Bronchial epithelial cell (primary cell): ENCODE data around the gene GPR85. TPM values are rescaled to one million over a fixed set of nuclear protein-coding genes. Genes with fewer than 3 reads are reported as not detected.

Experiments used
- DNase-seq: peaks from one replicate; pipeline ENCODE4 v3.0.0-alpha.2; 2010; ENCODE audit warnings: low read depth
- FAIRE-seq: peaks from 2 replicates; lab custom pipeline; 2011; peaks lifted over from hg19 to GRCh38; lab: Jason Lieb, UNC
- H3K27me3 ChIP-seq: 2 replicates; pipeline ENCODE4 v1.5.1; 2011; ENCODE audit warnings: low read length; ENCODE audit not compliant: control insufficient read depth, insufficient read depth
- H3K36me3 ChIP-seq: 2 replicates; pipeline ENCODE4 v1.5.1; 2011; ENCODE audit warnings: low read length; ENCODE audit not compliant: control insufficient read depth, insufficient read depth
- H3K4me3 ChIP-seq: 2 replicates; pipeline ENCODE4 v1.5.1; 2011; ENCODE audit warnings: mild to moderate bottlenecking, low read depth, low read length, control low read depth
- total RNA-seq: library from RNA; depleted of rRNA; stranded (reverse); fragments of >200 nt; gene quantifications from 2 replicates; pipeline ENCODE4 v1.2.1, GENCODE V29; 2014
- TF ChIP-seq, protein P1 (sequence below): IDR thresholded peaks from 2 replicates; pipeline ENCODE4 v1.5.1; 2011; ENCODE audit warnings: mild to moderate bottlenecking, moderate library complexity, low read length, control low read depth, inconsistent platforms; ENCODE audit not compliant: insufficient read depth, severe bottlenecking

The GPR85 gene, protein sequence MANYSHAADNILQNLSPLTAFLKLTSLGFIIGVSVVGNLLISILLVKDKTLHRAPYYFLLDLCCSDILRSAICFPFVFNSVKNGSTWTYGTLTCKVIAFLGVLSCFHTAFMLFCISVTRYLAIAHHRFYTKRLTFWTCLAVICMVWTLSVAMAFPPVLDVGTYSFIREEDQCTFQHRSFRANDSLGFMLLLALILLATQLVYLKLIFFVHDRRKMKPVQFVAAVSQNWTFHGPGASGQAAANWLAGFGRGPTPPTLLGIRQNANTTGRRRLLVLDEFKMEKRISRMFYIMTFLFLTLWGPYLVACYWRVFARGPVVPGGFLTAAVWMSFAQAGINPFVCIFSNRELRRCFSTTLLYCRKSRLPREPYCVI
- total RNA-seq = 0.26 and 0.77 TPM in 2 replicates

DNA sequence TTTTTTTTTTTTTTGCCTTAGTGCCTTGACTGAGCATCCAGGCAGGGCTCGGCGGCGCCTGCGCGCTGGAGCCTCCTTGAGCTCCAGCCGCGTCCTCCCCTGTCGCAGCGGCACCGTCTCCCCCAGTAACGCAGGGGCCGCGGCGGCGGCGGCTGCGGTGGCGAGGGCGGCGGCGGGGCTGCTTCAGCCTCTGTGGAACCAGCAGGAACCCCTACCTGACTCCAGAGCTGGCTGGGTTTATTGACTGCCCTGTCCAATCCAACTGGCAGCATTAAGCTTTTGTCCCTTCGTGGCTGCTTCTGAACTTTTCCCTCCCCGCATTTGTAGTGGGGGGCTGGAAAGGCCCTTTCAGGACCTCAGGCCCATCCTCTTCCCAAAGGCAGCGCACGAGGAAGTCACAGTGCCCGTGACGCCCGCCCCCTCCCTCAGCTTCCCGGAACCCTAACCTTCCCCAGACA is at the start of gene GPR85:
Gene GPR85, minus strand, starts transcription at position 397 of the 458 bp plus-strand sequence. CDS start 2,106 bp downstream, outside the sequence.
- FAIRE-seq (no peak), DNase-seq (peak; percentile 59)
- Histone ChIP-seq H3K36me3 (no peaks in the 10 kb centered on the region), H3K27me3 (no peaks in the 10 kb centered on the region), H3K4me3 (peak within 1 kb of the TSS; percentile 65)
- TF ChIP-seq, protein P1, sequence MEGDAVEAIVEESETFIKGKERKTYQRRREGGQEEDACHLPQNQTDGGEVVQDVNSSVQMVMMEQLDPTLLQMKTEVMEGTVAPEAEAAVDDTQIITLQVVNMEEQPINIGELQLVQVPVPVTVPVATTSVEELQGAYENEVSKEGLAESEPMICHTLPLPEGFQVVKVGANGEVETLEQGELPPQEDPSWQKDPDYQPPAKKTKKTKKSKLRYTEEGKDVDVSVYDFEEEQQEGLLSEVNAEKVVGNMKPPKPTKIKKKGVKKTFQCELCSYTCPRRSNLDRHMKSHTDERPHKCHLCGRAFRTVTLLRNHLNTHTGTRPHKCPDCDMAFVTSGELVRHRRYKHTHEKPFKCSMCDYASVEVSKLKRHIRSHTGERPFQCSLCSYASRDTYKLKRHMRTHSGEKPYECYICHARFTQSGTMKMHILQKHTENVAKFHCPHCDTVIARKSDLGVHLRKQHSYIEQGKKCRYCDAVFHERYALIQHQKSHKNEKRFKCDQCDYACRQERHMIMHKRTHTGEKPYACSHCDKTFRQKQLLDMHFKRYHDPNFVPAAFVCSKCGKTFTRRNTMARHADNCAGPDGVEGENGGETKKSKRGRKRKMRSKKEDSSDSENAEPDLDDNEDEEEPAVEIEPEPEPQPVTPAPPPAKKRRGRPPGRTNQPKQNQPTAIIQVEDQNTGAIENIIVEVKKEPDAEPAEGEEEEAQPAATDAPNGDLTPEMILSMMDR = no peak

DNA sequence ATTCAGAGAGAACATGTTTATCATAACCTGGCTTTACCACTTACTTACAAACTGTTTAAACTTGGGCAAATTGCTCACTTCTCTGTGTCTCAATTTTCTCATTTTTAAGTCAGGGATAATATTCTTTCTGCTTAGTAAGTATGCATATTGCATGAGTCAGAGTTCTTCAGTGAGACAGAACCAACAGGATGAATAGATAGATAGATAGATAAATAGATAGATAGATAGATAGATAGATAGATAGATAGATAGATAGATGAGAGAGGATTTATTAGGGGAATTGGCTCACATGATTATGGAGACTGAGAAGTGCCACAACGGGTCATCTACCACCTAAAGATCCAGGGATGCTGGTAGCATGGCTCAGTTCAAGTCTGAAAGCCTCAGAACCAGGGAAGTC is 47.4 kb upstream of the GPR85 start:
- FAIRE-seq (no peak), DNase-seq (no peak)
- TF ChIP-seq, protein P1 = no peak
- H3K36me3 ChIP-seq = no peaks in the 10 kb centered on the region
- no peak overlapping the region for H3K4me3 ChIP-seq
- H3K27me3 ChIP-seq = no peaks in the 10 kb centered on the region

DNA sequence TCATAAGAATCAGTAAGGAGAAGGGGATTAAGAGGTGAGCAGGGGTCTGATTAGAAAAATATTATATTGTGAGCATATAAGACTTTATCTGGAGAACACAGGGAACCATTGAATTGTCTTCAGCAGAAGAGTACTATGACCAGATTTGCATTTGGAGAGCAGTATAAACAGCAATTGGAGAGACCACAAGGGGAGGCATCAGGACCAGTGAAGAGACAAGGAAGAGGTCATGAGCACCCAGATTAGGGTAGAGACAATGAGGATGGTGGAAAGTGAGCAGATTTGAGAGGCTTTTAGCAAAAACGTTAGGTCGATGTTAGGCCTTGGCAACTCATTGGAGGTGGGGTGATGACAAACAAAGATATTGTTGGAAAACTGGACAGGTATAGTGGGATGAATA is 44.7 kb upstream of the GPR85 start:
- FAIRE-seq (no peak), DNase-seq (no peak)

DNA sequence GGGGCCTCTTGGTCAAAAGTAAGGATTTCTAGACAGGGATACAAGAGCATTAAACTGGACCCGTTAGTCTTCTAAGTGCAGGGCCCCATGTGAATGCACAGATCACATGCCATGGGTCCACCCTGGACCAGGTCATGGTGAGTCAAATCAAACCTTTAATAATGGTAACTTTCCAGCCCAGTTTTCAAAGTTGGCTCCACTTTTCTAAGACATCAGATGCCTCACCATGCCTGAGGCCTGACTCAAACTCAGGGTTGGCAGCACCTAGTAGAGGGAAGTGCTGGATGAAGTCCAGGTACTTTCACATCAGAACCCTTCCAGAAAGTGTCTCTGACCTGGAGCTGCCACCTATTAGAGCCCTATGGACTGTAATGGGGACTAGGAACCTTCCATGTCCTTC is 41.4 kb upstream of the GPR85 start:
- TF ChIP-seq, protein P1 = no peak
- no peaks in the 10 kb centered on the region for H3K36me3 ChIP-seq
- H3K4me3 ChIP-seq = no peak overlapping the region
- H3K27me3 ChIP-seq = no peaks in the 10 kb centered on the region
- FAIRE-seq = no peak
- peak; percentile 67 for DNase-seq

More for the DNA sequence above, 44.7 kb upstream of the GPR85 start:
- no peak overlapping the region for H3K4me3 ChIP-seq
- H3K27me3 ChIP-seq = no peaks in the 10 kb centered on the region
- no peaks in the 10 kb centered on the region for H3K36me3 ChIP-seq
- TF ChIP-seq, protein P1 = no peak

DNA sequence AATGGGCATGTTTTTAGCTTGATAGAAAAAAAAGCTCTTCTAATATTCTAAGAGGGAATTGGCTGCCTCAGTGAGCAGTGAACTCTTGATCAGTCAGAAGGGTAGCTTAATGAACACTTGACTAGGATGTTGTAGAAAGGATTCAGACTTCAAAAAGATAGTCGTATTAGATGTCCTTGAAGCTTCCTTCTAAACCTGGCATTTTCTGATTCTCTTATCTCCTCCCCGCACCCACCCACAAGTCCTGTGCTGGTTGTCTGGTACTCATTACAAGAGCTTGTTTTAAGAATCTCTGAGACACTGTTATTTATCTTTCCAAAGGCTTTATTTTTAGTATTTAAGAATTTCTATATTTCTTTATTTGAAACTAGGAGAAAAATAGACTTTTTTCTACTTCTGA is 39.1 kb upstream of the GPR85 start:
- Histone ChIP-seq H3K4me3 (no peak overlapping the region), H3K27me3 (no peaks in the 10 kb centered on the region), H3K36me3 (no peaks in the 10 kb centered on the region)
- DNase-seq (no peak), FAIRE-seq (no peak)
- TF ChIP-seq, protein P1 = no peak
